NCI-H345 treated with DMSO at 0.1 percent for 48 hours (cell line): ENCODE measurements around the gene NKX2-1.

Source experiments
- DNase-seq: peaks from one replicate; lab custom pipeline; 2025; ENCODE audit not compliant: unreplicated experiment; lab: John Stamatoyannopoulos, UW

NKX2-1 gene

DNA sequence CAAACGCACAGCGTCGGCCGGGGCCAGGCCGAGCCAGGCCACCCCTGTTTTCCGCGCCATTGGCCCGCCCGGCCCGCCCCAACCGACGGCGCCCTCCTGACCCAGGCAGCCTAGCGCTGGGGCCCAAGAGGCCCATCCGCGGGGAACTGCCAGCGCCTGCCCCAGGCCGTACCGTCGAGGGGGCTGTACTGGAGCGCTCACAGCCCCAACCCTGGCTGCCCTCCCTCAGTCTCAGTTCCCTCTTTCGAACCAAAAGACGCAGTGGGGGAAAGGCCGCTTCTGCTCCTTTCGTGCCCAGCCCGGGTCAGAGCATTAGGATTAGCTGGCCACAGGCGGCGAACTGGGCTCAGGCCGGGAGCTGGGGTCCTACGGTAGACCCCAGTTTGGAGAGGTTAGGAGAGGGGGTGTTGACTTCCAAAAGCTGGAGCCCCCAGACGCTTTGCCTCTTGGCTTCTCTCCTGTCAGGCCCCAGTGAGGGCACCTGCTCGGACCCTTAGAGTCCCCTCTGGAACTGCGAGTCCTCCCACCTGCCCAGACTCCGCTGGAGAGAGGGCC is 1.9 kb downstream of the NKX2-1 start:
- DNase-seq: no peak

DNA sequence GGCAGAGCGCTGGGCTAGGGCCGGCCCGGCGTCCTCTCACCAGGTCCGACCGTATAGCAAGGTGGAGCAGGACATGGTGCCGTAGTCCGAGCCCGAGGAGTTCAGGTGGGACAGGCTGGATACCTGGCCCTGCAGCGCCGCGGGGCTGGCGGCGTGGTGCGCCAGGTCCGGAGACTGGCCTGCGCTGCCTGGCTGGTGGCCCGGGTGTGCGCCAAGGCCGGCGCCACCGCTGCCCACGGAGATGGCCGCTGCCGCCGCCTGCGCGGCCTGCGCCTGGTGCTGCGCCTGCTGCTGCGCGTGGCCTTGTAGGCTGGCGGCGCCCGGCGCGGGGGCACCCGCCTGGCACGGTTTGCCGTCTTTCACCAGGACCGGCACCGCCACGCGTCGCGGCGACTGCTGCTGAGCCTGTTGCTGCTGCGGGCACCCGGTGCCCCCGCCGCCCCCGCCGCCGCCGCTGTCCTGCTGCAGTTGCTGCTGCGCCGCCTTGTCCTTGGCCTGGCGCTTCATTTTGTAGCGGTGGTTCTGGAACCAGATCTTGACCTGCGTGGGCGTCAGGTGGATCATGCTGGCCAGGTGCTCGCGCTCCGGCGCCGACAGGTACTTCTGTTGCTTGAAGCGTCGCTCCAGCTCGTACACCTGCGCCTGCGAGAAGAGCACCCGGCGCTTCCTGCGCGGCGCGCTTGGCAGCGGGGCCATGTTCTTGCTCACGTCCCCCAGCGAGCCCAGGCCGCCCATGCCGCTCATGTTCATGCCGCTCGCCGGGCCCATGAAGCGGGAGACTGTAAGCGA is 2.6 kb downstream of the NKX2-1 start:
- peak; percentile 15 for DNase-seq

DNA sequence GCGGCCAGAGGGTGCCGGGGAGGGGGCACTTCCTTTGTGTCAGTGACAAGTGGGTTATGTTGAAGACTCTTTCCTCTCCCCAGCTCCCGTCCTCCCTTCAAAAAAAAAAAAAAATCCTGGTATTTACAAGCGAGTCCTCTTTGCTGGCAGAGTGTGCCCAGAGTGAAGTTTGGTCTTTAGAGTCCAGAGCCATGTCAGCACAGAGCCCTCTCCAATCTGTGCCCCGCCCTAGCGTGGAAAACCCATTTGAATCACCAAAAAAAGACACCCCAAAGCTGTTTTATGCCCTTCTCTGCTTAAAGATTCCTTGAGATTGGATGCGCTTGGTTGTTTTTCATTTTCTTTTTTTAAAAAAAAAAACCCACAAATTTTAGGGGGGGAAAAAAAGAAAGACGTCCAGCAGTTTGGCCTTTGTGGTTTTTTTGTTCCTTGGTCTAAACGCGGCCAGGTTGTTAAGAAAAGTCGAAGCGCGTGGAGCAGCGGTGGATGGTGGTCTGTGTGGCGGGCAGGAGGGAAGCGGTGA is 3.3 kb downstream of the NKX2-1 start:
- DNase-seq: peak; percentile 62

DNA sequence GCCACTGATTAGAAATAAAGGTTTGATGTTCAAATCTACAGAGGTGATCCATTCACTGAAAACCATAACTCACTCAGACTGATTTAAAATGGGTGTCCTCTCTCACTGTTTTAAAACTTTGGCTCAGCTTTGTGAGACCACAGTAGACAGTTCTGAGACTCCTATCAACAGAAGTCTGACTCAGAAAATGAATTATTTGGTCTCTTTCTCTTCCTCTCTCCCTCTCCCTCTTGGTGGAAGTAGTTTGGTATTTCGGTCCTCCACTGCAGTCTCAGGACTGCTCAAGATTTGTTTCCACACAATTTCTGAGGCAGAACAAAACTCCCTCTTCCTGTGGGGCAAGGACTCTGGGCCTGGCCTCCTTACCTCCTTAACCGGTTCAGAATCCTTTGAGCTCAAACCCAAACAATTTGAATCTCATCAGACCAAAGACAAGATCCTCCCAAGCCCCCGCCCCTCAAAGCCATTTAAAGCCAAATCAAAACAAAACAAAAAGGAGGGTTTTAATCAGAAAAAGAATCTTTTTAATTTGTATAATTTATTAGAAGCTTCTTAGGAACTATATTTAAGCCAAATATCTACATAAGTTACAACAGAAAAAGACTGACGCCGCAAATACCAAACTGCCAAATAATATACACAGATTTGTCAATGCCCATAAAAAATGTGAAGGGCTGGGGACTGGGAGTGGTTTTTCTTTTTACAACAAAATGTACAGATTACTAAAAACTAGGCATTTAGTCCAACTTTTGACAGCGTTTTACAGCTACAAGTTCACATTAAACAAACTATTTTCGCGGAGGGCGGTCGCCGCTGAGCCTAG is 3.9 kb downstream of the NKX2-1 start:
- peak; percentile 67 for DNase-seq

DNA sequence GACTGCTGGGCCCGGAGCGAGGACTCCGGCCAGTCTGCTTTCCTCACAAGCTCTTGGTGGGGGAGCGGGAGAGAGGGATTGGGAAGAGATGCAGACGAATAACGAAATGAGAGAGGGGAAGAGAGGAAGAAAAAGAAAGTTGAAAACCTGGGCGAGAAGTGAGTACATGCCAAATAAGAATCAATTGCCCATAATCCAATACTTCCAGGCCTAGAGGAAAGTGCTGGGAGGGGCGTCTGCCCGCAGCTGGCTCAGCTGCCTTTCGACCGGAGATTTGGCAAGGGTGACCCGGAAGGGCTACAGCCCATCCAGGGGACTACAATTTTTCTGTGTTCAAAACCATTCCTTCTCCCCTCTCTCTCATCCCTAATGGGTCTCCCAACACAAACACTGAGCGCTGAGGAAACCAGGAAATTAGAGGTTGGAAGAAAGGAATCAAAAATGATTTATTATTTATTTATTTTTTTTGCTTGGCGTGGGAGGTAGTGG is 4.9 kb downstream of the NKX2-1 start:
- DNase-seq: peak; percentile 83

DNA sequence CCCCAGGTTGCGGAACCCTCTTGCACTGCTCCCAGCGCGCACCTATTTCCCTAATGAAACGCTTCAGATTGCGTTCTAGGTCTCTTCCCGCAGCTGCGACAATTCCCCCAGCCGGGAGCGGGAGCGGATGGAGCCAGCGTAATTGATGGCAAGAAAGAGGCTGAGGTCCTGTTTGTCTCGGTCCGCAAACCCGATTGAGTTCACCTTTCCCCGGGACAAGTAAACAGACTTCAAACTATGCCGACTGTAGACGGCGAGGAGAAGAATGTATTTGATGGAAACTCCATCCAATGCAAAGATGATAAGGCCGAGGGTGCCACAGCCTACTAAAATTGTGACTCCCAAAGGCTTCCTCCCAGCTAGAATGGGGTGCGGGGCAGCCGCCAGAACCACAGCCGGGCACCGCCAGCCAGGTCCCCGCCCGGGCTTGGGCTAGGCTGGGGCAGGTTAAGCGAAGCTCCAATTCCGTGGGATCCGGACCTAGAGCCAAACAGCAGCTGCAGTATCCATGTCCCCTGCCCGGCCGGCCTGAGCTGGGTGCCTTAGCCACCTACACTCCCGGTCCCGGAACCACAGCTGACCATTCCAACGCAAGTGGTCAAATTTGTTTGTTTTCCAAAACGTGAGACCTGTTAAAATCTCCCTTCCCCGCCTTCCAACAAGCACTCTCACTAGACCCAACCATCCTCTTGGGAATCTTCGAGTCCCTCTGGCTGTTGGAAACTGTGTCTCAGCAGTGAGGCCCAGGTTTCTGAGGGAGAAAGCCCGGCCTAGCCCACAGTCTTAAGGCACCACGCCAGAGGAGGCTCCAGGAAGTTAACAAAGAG is 5.5 kb downstream of the NKX2-1 start:
- peak; percentile 83 for DNase-seq

DNA sequence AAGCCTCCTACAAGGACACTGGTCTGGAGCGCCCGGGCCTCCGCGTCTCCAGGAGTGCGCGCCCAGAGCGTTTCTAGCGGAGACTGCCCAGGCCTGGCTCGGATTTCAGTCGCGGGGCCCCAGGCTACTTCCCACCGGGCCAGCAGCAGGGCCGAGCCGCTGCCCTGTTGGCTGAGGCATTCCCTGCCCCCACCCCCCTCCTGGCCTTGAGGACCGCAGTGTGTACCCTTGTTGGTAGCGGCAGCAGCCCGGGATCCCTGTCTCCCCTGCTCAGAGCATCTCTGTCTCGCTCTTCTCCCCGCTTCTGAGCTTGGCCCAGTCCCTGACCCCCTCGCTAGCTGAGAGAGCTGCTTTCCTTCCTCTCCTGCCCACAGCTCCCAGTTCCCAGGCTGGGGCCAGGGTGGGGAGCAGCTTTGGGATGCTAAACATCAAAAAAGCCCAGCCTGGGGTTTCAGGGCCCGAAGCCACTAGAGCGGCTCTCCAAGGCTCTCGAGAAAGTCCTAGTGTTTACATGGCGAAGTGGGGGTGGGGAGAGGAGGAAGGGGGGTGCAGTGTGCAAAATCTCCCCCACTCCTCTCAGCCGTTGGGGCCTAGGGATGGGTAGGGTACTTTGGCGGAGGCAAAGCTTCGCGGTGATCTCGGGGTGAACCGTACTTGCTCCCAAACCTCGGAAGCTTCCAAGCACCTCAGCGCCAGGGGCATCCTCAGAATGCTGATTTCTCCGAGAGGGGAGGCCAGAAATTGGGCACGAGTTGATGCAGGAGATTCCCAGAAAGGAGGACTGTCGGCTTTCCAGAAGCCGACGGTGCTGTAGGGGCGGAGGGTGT is 6.4 kb downstream of the NKX2-1 start:
- DNase-seq: peak; percentile 57

DNA sequence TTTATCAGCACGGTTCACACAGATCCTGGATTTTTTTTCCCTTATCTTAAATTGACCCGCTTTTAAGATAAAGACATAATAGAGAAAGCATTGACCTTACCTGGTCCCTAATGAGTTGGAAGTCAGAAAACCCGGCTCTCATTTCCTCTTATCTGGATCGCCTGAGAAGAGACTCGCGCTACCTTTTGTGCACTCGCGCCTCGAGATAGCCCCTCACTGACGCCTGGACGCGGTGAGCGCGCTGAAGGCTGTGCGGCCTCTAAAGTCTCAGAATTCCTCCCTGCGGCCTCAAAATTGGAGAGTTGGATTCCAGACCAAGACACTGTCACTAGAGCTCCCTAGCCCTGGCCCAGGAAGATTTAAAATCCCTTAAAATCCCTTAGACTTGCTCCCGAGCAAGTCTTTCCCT is 7.0 kb downstream of the NKX2-1 start:
- peak; percentile 69 for DNase-seq

DNA sequence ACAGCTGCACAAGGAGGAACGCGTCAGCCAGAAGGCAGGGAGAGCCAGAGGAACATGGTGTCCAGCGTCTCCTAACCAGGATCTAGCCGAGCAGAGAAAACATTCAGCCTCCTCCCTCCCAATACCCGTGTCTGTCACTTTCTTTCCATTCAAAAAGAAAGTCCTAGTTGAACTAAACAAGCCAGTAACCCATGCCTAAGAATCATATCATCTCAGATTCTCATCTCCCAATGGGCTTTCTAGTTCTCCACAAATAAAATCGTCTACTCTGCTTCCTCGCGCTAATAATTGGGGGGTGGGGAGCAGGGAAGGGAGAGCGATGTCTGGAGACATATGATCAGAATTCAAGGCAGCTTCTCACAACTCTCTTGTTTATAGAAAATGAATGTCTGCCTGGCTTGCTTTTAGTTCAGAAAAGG is 7.4 kb downstream of the NKX2-1 start:
- DNase-seq: peak; percentile 59

DNA sequence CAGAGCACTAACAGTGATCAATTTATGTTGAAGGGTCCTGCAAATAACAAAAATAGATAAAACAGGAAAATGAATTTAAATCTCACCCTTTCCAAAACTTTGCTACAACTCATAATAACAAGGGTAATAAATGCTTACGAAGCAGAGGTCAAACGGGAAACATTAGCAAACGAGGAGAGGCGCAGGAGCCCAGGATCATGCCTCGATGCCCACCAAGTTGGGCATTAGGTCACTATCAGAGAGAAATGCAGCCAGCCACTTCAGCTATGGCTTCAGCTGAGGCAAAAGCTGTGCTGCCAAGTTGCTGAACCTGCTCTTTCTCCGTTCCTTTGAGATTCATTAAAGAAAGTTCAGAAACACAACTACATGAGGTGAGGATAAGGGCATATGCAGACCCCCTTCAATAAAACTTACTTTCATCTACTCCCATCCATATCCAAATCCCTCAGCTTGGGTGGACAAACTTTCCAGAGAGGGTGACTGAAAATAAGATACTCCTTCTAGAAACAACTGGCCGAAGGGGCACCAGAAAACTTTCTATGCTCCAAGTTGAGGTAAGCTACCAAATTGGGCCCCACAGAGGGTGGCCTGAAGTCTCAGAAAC is 7.9 kb downstream of the NKX2-1 start:
- DNase-seq: peak; percentile 52

DNA sequence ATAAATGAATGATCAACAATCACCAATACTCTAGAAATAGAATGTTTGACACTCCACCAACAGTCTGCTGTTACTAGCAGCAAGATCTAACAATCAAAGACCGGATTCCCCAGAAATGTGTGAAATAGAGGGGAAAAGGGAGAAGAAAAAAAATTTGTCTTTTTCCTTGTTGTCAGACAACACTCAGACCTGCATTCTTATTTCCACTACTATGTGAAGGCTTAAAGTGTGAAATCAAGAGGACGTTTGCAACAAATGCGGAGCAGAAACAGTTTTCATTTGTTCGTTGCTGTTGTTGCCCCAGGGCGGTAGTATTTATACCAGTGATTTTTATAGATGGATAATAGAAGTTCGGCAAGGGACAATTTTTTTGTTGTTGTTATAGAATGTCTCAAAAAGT is 9.2 kb downstream of the NKX2-1 start:
- no peak for DNase-seq

DNA sequence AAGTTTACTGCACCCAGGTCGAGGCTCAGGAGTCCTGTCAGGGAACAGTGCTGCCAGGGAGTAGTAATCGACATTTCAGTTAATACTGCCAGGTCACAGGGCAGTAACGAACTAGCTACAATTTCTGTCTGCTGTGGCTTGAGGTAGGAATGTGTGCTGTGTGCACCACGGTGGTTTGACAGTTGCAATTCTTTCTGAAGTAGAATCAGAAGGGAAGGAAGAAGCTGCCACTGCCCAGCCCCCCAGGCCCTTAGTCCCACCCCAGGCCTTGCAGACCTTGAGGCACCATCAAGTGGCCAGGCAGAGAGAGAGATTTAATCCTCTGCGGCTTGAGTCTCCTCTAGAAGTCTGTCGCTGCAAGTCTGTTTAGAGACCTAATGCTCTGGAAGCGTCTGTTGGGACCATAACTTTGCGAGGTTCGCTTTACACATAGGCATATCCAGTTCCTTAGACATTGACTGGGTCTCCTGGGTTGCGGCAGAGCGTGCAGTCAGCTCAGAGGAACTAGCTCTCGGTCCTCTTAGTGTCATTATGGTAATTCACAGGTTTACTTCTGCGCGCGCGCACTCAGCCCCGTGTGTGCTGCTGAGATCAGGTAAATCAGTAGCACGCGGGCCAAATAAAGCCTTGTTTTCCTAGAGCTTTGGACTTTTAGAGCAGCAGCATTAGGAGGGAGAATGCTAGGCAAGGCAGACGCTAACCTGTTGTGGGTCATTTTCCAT is 9.8 kb downstream of the NKX2-1 start:
- DNase-seq: peak; percentile 90

DNA sequence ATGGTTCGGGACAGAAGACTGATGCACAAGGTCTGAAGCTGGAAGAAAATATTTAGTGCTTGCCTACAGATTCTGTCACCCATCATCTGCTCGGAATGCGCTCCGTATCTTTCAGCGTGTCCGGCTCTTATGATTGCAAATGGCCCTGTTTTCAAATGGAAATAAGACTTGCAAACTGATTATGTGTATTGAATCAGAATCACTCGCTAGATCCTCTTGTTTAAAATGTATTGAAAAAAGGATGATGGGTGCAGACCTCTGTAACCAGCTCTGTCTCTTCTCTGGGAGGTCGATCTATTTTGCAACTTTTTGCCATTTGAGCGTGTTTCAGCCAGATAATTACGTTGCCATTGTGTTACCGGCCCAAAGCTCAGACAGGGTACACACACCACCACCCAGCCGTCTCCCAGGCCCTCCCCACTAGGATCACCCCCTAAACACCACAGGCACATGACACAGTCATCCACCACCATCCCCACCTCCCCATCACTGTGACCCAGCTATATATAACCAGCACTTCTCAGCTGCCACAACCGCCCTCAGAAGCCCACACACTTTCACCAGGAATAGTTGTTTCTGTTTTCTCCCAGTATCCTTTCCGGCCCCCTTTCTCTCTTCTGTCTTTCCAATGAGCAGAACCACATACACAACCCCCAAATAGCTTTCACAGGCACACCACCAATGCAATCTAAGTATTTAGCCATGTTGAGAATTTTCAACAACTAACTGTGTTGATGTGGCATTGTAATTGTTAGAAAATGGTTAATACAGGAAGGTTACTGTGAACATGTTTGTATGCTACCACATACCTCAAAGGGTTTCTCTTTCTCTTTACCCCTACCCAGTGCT is 10.7 kb downstream of the NKX2-1 start:
- DNase-seq: peak; percentile 60

DNA sequence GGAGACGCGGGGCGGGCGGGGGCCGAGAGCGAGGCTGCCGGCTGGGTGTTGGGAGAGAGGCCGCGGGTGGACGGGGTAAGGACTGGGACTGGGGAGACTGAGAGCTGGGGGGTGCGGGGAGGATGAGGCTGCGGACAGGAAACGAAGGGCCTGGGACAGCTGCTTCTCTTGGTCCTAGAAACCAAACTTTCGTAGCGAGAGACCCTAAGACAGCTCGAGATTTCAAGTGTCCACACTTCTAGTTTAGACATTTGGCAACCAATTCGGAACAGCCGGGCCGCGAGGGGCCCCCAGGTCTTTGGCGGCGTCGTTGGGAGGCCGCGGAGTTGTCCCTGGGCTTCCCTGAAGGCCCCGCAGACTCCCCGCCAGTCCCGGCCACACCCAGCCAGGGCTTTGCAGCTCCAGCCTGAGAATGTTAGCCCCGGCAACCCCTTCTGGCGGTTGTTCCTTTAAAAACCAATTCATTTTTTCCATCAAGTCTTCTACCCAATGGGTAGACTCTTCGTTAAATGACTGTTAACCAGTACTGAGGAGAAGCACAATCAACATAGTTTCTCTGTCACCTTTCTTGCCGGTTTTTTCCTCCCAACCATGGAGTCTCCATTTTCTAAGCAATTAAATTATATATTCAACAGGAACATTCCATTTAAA is 11.5 kb downstream of the NKX2-1 start:
- DNase-seq: peak; percentile 36

DNA sequence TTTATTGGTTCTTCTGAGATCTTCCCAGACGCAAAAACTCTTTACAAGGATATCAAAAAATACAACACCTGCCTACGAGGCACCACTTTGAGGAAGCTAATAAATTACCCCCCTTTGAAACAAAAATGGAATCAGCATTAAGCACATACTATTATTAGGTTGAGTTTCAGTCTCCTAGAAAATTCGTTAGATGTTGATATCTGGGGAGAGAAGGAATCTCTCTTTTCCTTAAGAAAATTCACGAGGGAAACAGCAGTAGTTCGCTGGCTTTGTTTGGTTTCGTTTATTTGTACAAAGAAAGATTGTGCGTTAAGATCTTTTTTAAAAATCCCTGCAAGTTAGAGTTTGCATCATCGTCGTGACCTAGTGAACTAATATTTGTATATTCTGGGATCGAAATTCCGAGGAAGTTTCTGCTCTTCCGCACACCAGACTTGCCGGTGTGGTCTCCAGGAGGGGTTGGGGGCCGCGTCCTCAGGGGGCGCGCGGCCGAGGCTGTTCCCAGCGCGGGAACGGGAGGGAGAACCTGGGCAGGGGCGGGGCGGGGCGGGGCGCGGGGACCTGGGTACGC is 12.1 kb downstream of the NKX2-1 start:
- DNase-seq: peak; percentile 33

DNA sequence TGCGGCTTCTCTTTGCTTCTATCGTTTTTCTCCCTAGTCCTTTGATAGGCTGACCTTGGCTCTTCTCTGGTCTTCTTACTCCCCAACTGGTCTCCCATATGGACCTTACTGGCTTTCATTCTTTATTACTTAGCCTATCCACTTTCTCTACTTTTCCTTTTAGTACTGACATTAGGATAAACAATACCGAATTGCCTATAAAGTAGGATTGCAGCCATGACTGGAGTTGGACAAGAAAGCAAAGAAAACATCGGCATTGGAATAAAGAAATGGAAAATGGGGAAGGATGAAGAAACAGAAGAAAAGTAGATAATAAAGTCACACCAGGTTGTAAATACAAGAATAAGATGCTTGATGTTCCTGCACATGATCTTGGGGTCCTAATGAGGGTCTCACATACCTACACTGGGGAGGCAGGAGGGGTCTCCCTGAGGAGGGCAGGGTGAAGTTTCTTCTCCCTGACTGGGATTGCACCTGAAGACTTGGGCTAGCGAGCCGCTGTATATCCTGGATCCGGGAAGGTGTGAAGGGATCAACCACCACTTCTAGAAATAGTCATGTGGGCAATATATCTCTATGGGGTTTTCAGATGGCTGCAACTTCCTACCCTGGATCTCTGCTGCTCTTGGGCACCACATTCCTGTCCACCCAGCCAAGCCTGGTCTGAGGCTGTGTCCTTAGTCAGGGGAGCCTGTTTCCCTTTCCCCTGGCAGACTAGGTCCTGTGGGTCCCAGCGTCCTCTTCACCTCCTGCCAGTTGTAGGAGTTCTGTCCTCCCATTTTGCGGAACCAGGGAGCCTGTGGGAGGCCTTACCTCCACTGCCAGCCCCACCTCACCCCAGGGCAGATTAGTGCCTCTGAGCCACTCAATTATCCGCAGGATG is 13.1 kb downstream of the NKX2-1 start:
- no peak for DNase-seq
